Measurements from ENCODE around the gene C19orf85. TPM values are rescaled to one million over a fixed set of nuclear protein-coding genes. Genes with fewer than 3 reads are reported as not detected.

C19orf85 gene
- total and polyA plus RNA-seq, 10 of the 15 experiments (the other 5 are each of a cell fraction or from before 2014, with no cell fraction given) = not detected

DNA sequence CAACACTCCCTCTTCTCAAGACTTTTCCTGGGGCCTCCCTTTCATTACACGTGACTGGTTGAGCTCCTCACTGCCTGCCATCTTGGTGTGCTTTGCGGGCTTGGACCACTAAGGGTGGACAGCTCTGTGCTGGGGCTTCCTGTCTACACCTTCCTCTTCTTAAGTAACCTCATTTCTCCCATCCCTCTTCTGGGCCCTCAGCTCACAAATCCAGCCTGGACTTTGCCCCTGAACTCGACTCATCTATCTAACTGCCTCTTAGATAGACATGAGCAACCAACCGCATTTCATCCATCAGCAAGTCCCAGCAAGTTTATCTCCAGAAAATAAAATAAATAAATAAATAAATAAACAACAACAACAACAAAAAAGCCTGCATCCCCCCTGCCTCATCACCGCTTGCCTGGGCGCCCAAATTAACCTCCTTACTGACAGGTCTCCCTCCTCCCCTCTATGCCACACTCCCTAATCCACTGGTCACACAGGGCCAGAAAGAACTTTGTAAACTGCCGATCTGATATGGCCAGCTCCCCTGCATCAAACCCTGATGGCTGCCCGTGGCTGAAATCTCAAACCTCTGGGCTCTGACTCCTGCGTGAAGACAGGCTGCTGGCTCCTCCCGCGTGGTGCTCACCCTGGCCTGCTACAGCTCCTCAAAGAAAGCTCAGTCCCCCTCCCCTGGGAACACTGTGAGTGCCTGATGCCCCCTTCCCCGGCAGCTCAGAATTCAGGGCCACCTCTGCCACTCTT lies 10.9 kb downstream of the C19orf85 start:
- H4K20me1 ChIP-seq (ENCODE audit: control insufficient read depth, insufficient read depth) = peaks cover 4% of the 10 kb centered on the region; the same call in 1 of the 2 replicates
- H3K27me3 ChIP-seq (replicated peaks in 1 of 2; ENCODE audit: control insufficient read depth in 2 of 2, insufficient read depth in 2 of 2, low read length in 1 of 2) = no peaks in the 10 kb centered on the region; a peak in 2 of 4 replicates
- DNase-seq (ENCODE audit: low read depth, low spot score) (no peak), FAIRE-seq (no peak), ATAC-seq (no peak)
- no peak for TF ChIP-seq BHLHE40 (IDR thresholded peaks at IDR 0.05; ENCODE audit: borderline replicate concordance in 1 of 2, low read depth in 2 of 2, low read length in 1 of 2)
- TF ChIP-seq ZNF24 (IDR thresholded peaks at IDR 0.05) = no peak
- TF ChIP-seq EED (IDR thresholded peaks at IDR 0.05; ENCODE audit: low read depth) = no peak
- TF ChIP-seq CBX5 (IDR thresholded peaks at IDR 0.05; ENCODE audit: low read depth) = no peak
- TF ChIP-seq, protein P1, sequence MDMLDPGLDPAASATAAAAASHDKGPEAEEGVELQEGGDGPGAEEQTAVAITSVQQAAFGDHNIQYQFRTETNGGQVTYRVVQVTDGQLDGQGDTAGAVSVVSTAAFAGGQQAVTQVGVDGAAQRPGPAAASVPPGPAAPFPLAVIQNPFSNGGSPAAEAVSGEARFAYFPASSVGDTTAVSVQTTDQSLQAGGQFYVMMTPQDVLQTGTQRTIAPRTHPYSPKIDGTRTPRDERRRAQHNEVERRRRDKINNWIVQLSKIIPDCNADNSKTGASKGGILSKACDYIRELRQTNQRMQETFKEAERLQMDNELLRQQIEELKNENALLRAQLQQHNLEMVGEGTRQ (IDR thresholded peaks at IDR 0.05; ENCODE audit: borderline replicate concordance, low read depth, low read length) = no peak
- no peak for TF ChIP-seq RBBP5 (conservative IDR thresholded peaks at IDR 0.05)
- TF ChIP-seq ZNF207 (IDR thresholded peaks at IDR 0.05; ENCODE audit: borderline replicate concordance) = no peak
- H3K4me1 ChIP-seq (ENCODE audit: control insufficient read depth, insufficient read depth, low read length) = no peaks in the 10 kb centered on the region
- 76% methylated on average over 12 of the region's 12 CpGs for WGBS (ENCODE audit: insufficient coverage, insufficient replicate concordance, low lambda C conversion rate, missing lambda C conversion rate)
- RAD21 ChIA-PET (ENCODE audit: unreplicated experiment) = no interaction called here
- no peak overlapping the region for H3K27ac ChIP-seq (ENCODE audit: control insufficient read depth, insufficient read depth)
- H3K9ac ChIP-seq (ENCODE audit: control insufficient read depth, insufficient read depth, low read length) = no peak overlapping the region
- POLR2A ChIA-PET = interaction anchor here (0.5 kb wide), 3 partner anchors 28 to 323 kb away, joined by 3 to 5 read pairs (median 4); no protein-coding TSS in a partner anchor
- BruUV-seq (replicated peaks) = no TSS peak
- no peak overlapping the region for H2AFZ ChIP-seq (ENCODE audit: control insufficient read depth, low read depth, low read length)
- SMC1A ChIA-PET (ENCODE audit: uncharacterized antibody, unreplicated experiment) = interaction anchor here (0.6 to 0.9 kb wide), 2 partner anchors 158 to 657 kb away, joined by 3 read pairs; no protein-coding TSS in a partner anchor
- H3K36me3 ChIP-seq (ENCODE audit: control insufficient read depth in 2 of 2, insufficient read depth in 2 of 2, low read length in 1 of 2) = peaks cover 3 to 4% of the 10 kb centered on the region in 2 experiments
- in situ Hi-C loops (cut with MboI) (no loop called here), intact Hi-C loops (cut with micrococcal nuclease; ENCODE audit: unreplicated experiment) (no loop called here)
- H3K4me2 ChIP-seq (ENCODE audit: control insufficient read depth, insufficient read depth) = no peak overlapping the region
- no peaks in the 10 kb centered on the region for H3K9me3 ChIP-seq (replicated peaks; ENCODE audit: control insufficient read depth, insufficient read depth, low read length)
- CTCF ChIA-PET = interaction anchor here (0.8 to 2.0 kb wide), 5 partner anchors 17 to 160 kb away, joined by 3 to 4 read pairs (median 4); no protein-coding TSS in a partner anchor
- H3K79me2 ChIP-seq (ENCODE audit: control insufficient read depth, insufficient read depth, low read length) = no peaks in the 10 kb centered on the region
- H3K4me3 ChIP-seq = no peak overlapping the region

Measured in GM12878 (cell line).